Activated CD8-positive, alpha-beta memory T cell treated with anti-CD3 and anti-CD28 coated beads, Interleukin-2, amount 50 U/mL, for 1 hour (primary cell): Measurements from ENCODE around the gene NME5.
"Not testable (repeated sequence)": the region's sequence is repeated elsewhere in the genome, so short reads cannot be mapped to it uniquely, and the experiment has no call there.

Experiments used
- DNase-seq: peaks from one replicate; pipeline ENCODE4 v3.0.0-alpha.2; 2020; ENCODE audit errors: extremely low read depth

The NME5 gene, protein sequence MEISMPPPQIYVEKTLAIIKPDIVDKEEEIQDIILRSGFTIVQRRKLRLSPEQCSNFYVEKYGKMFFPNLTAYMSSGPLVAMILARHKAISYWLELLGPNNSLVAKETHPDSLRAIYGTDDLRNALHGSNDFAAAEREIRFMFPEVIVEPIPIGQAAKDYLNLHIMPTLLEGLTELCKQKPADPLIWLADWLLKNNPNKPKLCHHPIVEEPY

DNA sequence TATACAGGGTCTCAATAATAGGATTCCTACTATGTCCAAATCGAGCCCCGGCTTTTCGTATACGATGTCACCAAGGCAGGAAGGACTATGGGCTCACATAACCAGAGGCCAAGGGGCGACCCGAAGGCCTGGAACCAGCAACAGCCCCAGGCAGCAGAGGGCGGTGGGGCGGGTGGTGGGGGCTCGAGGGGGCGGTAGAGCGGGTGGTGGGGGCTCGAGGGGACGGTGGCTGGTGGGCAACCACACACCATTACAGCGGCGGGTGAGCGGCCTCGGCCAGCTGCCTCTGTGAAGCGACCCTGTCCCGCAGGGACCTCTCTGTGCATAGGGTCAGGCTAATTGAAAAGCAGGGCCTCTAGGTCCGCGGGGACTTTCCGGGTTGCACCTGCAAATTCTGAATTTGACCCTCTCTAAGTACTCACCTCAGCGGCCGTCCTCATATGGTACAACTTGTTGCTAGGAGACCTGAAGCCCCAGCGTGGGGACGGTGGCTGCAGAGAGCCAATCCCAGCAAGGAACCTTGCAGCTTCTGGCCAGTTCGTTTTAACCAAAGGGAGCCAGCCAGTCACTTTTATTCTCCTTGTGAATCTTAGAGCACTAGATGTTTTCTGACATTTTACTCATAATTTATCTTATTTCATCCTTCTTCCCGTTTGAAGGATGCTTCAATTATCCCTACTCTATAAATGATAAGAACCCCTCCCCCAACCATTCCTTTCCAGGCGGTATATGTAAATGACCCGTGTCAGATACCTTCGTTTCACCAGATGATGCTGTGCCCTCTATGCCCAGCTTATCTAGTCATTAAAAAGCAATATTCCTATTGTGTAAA is at the start of gene NME5:
TSS of gene NME5 (minus strand) at position 480 of the 832 bp plus-strand sequence. CDS start 648 bp downstream, outside the sequence.
- no peak for DNase-seq

DNA sequence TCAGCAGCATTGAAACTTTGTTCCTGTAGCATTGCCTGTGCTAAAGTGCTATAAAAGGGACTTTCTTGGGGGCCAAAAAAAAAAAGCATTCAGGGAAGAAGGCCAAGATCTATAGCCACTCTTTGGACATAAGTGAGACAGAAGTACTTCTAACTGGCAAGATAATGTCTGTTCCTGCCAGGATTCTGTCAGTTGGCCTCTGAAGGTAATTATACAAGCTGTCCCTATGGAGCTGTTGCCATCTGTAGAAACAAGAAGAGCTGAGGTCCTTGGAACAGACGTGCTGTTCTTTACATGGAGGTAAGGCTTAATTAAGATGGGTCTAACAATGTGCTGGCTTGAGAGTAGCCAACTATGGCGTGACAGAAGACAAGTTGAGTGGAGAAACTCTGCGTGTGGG is 49.4 kb upstream of the NME5 start:
- no peak for DNase-seq

DNA sequence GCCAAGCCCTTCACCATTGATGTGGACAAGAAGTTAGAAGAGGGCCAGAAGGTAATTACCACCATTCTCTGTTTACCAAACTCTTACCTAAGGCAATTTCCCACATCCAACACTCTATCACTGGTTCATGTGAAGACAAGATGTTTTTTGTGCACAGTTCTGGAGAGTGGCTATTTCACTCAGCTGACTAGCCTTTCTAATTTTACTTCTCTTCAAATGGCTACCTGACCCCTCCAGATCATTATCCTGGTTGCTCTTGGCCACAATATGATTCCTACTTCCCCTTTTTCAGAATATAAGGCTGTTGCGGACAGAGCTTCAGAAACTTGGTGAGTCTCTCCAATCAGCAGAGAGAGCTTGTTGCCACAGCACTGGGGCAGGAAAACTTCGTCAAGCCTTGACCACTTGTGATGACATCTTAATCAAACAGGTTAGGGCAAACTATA is 46.8 kb upstream of the NME5 start:
- DNase-seq = no peak

DNA sequence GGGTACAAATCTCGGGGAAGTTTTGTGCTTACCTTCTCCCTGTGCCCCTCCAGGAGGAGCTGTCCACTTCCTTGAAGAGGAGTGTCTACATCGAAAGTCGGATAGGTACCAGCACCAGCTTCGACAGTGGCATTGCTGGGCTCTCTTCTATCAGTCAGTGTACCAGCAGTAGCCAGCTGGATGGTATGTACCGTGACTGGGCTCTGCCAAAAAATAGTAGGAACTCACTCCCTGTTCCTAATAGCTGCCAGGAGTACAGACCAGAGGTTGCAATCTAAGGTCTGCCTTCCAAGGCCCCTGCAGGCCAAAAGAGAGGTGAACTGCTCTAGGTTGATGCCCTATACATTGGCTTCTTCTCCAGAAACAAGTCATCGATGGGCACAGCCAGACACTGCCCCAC is 43.6 kb upstream of the NME5 start:
- no peak for DNase-seq

DNA sequence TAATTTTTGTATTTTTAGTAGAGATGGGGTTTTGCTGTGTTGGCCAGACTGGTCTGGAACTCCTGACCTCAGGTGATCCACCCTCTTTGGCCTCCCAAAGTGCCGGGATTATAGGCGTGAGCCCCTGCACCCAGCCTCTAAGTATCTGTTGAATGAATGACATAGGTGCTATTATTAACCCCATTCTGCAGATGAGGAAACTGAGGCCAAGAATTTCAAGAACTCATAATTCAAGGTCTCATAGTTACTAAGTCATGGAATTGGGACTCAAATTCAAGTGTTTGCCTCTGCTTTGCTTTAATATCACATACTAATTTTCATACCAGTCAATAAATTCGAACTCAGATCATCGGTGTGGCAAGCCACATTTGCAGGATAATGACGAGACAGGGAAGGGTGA is 41.6 kb upstream of the NME5 start:
- no peak for DNase-seq

DNA sequence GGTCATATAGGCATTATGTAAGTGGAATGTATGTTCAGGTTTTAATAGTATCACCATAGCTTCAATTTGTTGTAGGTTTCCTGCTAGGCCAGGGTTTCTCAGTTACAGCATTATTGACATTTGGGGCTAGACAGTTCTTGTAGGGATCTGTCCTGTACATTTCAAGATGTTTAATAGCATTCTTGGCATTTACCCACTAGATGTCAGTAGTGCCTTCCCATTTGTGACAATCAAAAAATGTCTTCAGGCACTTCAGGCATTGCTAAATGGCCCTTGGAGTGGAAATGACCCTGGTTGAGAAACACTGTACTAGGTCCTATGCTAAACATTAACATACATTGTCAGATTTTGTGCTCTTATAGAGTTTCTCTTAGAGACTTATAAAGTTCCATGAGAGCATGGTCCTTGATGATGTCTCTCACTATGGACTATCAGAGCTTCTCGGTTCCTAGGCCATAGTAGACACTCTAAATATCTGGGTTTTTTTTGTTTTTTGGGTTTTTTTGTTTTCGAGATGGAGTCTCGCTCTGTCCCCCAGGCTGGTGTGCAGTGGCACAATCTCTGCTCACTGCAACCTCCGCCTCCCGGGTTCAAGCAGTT is 41.1 kb upstream of the NME5 start:
- no peak for DNase-seq

DNA sequence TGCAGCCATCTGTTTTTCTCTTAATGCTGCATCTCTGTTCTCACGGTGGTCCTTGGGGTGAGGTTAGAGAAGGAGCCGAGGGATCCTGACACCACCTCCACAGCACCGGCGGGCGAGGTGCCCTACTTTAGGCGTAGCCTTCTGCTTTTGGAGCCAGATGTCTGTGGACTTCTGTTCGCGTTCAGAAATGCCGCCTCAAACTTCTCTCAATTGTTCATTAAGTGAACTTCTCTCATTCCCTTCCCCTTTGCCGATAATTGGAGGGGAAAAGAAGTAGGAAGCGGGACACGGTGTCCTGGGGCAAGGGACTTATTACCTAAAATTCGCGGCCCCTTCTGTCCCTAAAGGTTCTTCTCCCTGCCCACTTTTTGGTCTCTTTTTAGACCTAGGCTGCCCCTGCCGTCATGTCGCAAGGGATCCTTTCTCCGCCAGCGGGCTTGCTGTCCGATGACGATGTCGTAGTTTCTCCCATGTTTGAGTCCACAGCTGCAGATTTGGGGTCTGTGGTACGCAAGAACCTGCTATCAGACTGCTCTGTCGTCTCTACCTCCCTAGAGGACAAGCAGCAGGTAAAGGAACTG is 40.1 kb upstream of the NME5 start:
- no peak for DNase-seq

DNA sequence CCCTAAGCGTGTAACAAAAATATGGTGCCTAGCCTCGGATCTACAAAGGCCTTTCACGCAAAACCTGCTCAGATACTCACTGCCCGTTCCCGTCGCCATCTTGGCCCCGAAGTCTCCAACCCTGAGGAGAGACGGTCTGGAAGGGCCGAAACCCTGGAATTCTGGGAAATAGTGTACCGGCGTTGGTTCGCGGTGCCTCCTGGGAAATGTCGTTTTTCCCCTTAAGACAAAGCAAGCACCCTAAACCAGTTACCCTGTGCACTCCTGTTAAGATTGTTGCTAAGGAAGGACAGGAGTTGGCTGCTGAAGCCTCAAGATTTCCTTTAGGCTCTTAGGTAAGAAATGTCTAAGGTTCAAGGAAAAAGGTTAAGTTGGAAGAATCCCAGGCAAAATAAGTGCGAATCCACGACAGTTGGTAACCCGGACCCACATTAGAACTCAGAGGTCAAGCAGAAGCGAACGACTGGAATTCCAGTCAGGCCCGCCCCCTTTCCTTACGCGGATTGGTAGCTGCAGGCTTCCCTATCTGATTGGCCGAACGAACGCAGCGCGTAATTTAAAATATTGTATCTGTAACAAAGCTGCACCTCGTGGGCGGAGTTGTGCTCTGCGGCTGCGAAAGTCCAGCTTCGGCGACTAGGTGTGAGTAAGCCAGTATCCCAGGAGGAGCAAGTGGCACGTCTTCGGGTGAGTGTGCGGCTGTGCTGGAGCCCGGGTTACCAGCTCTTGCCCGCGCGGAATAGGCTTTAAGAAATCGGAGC is 39.5 kb upstream of the NME5 start, which contains the start of the genes BRD8 and KIF20A:
TSS of gene BRD8 (minus strand) at position 115 of the 761 bp plus-strand sequence. CDS start at position 99, 16 bp downstream.
TSS of gene KIF20A (plus strand) at position 597 of the 761 bp plus-strand sequence. CDS start 569 bp downstream, outside the sequence.
- DNase-seq = peak; percentile 70

DNA sequence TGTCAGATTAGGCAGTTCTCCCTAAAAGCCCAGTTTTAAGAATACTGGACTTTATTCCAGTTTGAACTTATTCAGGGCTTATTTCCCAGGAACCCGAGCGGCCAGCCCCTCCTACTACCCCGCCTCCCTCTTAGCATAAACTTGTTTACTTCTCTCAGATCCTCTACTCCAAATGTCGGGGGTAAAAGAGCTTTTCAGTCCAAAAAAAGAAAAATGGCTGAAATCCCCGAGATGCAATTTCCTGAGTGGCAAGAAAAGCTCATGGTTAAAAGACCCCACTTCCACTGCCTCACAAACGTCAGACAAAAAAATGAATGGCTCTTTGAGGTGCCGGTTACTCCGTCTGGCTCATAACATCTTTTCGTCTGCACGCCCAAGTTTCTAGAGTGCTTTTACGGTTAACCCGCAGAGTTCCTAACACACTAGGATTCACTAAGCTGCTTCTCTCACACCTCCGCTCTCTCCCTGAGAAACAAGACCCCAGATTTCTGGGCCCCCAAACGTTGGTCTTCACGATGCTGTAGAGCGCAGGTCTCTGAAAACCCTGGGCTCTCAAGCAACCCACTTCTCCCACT is 38.8 kb upstream of the NME5 start:
- no peak for DNase-seq

DNA sequence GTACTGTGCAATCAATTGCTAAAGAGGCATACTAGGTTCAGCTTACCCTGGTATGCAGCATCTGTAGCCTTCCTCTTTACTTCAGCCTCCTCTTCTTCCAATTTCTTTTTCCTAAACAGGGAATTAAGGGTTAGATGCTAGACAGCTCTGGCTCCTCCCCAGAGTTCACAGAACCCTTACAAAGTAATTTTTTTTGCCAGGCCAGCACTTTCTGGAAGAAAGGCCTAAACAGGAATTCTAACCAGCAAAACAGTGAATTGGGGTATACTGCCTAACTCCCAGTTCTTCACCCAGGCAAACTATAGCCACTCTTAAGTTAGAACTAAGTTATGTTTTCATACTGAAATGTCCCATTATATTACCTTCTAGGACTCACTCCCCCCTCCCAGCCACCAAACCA is 31.1 kb upstream of the NME5 start:
- DNase-seq = no peak

DNA sequence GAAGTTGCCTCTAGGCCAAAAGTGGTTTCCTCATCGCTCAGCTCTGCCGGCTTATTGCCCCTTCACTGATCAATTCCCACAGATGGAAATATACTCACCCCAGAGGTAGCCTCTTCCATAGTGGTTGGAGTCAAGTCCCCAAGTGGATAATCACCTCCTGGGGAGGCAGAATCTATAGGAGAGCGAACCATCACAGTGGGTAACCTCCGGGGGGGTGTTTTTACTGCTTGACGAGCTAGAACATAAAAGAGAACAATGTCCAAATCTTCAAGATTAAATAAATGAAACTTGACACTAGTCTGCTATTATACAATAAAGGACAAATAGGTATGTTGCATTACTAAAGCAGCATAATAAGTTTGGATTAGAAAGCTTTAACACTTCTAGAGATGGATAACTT is 29.9 kb upstream of the NME5 start:
- DNase-seq = no peak

DNA sequence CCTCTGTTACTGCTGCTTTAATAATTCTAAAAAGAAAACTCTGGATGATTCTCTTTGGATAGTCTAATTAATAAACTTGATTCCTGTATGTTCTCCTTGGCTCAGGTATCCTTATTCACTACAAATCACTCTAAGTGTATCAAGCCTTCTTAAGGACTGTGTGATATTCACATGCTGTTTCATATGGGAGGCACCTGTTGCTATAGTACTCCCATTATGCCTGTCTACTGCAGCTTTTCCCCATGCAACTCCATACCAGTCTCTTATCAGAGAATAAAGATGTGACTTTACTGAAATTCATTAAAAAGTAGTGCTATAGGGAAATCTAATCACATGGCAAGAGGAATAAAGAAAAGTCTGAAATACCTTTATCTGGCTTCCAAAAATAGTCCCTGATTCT is 24.5 kb upstream of the NME5 start:
- no peak for DNase-seq

DNA sequence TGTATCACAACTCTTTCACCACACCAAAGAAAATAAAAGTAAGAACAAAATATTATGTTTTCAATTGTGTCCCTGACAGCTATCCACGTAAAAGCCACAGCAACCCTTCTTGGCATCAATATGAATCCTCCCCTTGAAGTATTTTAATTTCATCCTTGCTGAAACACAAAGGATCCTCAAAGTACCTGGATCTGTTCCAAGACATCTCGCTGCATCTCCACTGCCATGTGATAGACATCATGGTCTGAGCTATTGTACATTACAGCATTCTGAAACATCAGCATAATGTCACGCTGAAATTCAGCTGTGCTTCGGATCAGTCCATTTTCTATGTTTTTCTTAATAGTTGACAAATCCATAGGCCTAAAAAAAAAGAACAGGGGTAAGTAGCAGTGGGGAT is 21.5 kb upstream of the NME5 start:
- no peak for DNase-seq

DNA sequence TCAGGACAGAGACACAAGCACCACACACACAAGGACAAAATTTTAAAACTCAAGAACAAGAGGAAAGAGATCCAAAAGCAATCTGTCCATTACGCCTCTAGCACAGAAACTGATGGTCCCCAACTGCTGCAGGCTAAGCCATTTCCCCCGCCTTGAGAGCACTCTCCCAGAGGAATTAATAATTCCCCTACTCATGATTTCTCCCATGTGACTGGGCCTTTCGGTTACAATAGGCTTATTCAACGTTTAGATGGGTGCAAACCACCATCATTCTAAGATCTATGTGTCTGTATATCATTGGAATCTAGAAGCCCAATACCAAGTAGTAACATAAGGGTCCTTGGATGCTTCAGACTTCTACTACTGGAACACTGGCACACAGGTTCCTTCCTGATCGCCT is 20.4 kb upstream of the NME5 start:
- DNase-seq = no peak

DNA sequence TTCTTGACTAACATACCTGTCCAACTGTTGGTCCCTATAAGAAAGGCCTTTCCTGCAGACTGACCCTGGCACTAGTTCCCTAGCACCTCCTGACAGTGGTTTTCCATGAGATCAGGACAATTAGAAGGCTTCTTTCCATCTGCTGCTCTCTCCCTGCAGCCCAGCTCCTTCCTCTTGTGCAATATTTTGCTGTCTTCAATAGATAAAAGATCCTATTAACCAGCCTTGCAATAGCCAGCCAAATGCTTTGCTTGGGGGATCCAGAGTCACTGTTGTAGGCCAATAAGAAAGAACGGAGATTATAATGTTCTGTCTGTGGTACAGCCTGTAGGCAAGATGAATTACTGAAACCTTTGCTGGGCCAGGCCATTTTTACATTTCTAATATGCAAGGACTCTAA is 18.4 kb upstream of the NME5 start:
- no peak for DNase-seq

DNA sequence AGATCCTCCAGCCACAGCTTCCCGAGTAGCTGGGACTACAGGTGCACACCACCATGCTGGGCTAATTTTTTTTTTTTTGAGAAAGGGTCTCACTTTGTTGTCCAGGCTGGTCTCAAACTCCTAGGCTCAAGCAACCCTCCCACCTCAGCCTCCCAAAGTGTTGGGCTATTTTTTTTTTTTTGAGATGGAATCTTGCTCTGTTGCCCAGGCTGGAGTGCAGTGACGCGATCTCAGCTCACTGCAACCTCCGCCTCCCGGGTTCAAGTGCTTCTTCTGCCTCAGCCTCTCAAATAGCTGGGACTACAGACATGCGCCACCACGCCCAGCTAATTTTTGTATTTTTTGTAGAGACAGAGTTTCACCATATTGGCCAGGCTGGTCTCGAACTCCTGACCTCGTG is 16.7 kb upstream of the NME5 start:
- DNase-seq = not testable (repeated sequence)

DNA sequence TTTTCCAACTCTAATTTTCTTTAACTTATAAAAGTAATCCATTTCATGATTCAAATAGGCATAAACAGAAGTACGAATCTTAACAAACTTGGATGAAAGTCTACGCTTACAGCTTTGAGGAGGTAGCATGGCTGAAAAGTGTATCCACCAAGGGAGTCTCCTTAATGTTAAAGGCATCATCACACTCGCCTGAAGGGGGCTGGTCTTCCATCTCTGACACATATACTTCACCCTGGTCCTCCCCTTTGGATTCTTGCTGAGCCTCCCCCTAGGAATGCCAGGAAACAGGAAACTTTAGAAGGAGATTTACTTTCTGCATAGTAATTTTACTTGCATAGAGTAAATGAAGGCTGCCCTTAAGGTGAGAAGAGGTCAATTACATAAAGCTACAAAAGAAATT is 10.3 kb upstream of the NME5 start:
- no peak for DNase-seq

DNA sequence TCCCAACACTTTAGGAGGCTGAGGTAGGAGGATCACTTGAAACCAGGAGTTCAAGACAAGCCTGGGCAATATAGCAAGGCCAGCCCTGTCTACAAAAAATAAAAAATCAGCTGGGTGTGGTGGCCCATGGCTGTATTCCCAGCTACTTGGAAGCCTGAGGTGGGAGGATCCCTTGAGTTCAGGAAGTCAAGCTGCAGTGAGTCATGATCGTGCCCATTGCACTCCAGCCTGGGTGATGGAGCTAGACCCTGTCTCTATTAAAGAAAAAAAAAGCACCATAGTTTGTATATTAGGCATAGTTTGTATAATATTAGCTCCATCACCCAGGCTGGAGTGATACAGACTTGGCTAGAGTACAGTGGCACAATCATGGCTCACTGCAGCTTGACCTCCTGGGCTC is 9.6 kb upstream of the NME5 start:
- DNase-seq = no peak

DNA sequence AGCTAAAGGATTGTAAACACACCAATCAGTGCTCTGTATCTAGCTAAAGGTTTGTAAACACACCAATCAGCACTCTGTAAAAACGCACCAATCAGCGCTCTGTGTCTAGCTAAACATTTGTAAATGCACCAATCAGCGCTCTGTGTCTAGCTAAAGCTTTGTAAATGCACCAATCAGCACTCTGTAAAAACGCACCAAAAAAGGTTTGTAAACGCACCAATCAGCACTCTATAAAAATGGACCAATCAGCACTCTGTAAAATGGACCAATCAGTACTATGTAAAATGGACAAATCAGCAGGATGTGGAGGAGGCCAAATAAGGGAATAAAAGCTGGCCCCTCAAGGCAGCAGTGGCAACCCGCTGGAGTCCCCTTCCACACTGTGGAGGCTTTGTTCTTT is 4.3 kb upstream of the NME5 start:
- DNase-seq = not testable (repeated sequence)

DNA sequence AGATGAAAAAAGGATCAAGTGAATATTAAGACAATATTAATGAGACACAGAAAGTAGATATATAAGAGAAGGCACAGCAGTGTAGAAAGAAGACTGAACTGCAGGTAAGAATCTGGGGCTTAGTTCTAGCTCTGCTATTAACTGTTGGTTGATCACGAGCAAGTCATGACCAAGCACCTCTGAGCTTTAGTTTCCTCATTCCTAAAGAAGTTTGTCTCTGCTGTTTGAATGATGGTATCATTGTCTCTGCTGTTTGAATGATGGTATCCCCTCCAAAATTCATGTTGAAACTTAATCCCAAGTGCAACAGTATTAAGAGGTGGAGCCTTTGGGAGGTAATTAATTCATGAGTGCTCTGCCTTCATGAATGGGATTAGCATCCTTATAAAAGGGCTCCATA is 2.5 kb upstream of the NME5 start:
- no peak for DNase-seq

DNA sequence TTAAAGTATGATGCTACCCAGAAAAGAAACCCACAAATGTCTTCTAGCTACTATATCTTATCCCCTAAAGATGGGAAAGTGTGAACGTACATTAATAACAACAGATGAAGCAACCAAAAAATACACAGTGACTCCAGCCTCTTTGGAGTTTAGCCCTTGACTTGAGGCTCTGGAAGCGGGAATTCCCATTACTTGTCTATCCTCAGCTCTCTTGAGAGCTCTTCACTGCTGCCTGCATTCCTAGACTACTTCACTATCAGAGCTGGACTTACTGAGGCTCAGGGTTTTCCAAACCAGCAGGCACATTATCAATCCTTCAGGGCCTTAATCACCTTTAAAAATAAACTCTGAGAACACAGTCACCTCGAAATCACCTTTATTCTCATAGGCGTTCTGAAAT is 1.0 kb upstream of the NME5 start:
- DNase-seq = no peak

DNA sequence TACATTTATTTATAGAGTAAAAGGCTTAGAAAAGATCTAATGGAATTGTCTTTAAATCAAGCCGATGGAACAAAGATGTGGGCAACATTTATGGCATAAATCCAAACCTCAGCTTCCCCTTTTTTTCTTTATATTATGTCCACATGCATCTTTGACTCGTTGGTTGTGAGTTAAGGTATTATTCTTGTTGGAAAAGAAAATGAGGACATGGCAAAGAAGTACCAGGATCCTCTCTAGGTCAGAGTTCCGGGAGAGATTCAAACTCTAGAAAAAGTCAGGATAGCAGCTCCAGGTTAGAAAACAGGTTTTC is 508 bp upstream of the NME5 start:
- no peak for DNase-seq
